Measurements from ENCODE around the gene CAPG. TPM values are rescaled to one million over a fixed set of nuclear protein-coding genes. Genes with fewer than 3 reads are reported as not detected.
"Not testable (repeated sequence)": the region's sequence is repeated elsewhere in the genome, so short reads cannot be mapped to it uniquely, and the experiment has no call there.

Gene CAPG
- total RNA-seq, 1 donor, result 56.6 TPM

- peak; percentile 91 for TF ChIP-seq CTCF (IDR thresholded peaks at IDR 0.05; ENCODE audit: insufficient read depth, low read depth, low read length)
- DNase-seq (ENCODE audit: low read depth), result peak; percentile 82
Observed at GRCh38 chr2:85420536-85421259, 10.5 kb upstream of the CAPG start.

GRCh38 chr2:85419009-85419675 lies 9.0 kb upstream of the CAPG start:
- no peak for DNase-seq (ENCODE audit: low read depth)
- H3K4me3 ChIP-seq (ENCODE audit: low read depth, low read length), result peak overlapping the region; percentile 71
- no peak for TF ChIP-seq CTCF (IDR thresholded peaks at IDR 0.05; ENCODE audit: insufficient read depth, low read depth, low read length)

More at GRCh38 chr2:85420536-85421259, 10.5 kb upstream of the CAPG start:
- peak overlapping the region; percentile 8 for H3K4me3 ChIP-seq (ENCODE audit: low read depth, low read length)

- peak; percentile 86 for DNase-seq (ENCODE audit: low read depth)
- no peak for TF ChIP-seq CTCF (IDR thresholded peaks at IDR 0.05; ENCODE audit: insufficient read depth, low read depth, low read length)
- peak within 1 kb of the TSS; percentile 71 for H3K4me3 ChIP-seq (ENCODE audit: low read depth, low read length)
Observed at GRCh38 chr2:85418132-85419008, 8.2 kb upstream of the CAPG start, which contains the start of gene SH2D6. SH2D6 (plus strand) TSS chr2:85418714; CDS start chr2:85429466, 10,752 bp downstream.

GRCh38 chr2:85415980-85416650 lies 5.9 kb upstream of the CAPG start:
- no peak for DNase-seq (ENCODE audit: low read depth)
- TF ChIP-seq CTCF (IDR thresholded peaks at IDR 0.05; ENCODE audit: insufficient read depth, low read depth, low read length), result no peak
- no peak overlapping the region for H3K4me3 ChIP-seq (ENCODE audit: low read depth, low read length)

- no peak for DNase-seq (ENCODE audit: low read depth)
- TF ChIP-seq CTCF (IDR thresholded peaks at IDR 0.05; ENCODE audit: insufficient read depth, low read depth, low read length), result no peak
- no peak overlapping the region for H3K4me3 ChIP-seq (ENCODE audit: low read depth, low read length)
Observed at GRCh38 chr2:85414761-85415553, 4.8 kb upstream of the CAPG start.

GRCh38 chr2:85414421-85414759 lies 4.2 kb upstream of the CAPG start:
- H3K4me3 ChIP-seq (ENCODE audit: low read depth, low read length), result peak overlapping the region; percentile 72
- not testable (repeated sequence) for DNase-seq (ENCODE audit: low read depth)
